Measurements from ENCODE around the gene SHE. TPM values are rescaled to one million over a fixed set of nuclear protein-coding genes. Genes with fewer than 3 reads are reported as not detected.

SHE gene
- total RNA-seq, 6 experiments from 2014 or later: 4.0 to 5.6 (median 4.7) TPM

DNA sequence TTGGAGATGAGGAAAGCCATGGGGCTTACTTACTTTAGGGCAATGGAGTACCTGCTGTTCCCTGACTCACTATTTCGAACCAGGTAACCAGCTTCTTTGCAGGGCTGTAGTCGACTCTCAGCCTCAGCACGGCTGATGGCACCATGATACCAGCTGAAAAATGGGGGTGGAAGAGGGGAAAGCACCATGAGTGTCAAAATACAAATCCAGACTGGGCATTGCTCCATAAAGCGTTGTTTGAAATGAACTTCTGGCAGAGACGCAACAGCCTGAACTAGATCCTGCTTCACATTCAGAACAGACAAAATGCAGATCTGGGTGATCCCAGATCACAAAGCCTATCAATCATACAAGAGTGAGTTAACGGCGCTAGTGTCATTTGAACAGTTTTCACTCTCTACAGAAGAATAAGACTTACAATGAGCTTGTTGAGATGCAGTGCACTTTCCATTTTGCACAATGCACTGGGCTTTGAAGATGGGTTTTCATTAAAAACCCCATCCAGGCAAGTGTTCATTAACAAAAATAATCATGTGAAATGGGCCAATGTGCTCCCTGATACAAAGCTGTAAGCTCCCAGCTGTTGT lies 16.2 kb downstream of the SHE start:
- intact Hi-C loops (cut with DNase I): no loop called here
- H3K27ac ChIP-seq: no peak overlapping the region
- no peaks in the 10 kb centered on the region for H3K9me3 ChIP-seq

DNA sequence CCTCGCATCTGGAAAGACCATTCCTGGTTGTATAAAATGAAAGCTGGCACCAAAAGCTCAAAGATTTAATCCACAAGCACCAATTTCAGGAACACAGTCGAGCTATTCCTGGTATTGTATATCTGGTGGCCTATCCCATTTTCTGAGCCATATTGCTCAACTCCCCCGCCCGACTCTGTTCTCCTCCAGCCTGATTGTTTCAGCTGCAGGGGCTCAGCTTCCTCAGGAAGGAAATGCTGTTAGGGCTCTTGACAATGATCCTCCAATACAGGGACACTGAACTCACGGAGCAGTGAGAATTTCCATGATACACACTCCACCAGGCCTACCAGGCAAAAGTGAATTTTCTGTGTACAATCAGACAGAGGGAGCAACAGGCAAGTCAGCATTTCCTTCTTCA lies 17.1 kb downstream of the SHE start:
- Histone ChIP-seq H3K36me3 (no peaks in the 10 kb centered on the region), H3K9me3 (no peaks in the 10 kb centered on the region), H3K27me3 (no peaks in the 10 kb centered on the region), H3K4me3 (no peak overlapping the region), H3K27ac (no peak overlapping the region), H3K4me1 (peaks cover 0 to 12% (median 5%) of the 10 kb centered on the region in 4 donors)
- intact Hi-C loops (cut with DNase I): no loop called here
- no peak for TF ChIP-seq POLR2A (IDR thresholded peaks at IDR 0.05)
- TF ChIP-seq, protein P1, sequence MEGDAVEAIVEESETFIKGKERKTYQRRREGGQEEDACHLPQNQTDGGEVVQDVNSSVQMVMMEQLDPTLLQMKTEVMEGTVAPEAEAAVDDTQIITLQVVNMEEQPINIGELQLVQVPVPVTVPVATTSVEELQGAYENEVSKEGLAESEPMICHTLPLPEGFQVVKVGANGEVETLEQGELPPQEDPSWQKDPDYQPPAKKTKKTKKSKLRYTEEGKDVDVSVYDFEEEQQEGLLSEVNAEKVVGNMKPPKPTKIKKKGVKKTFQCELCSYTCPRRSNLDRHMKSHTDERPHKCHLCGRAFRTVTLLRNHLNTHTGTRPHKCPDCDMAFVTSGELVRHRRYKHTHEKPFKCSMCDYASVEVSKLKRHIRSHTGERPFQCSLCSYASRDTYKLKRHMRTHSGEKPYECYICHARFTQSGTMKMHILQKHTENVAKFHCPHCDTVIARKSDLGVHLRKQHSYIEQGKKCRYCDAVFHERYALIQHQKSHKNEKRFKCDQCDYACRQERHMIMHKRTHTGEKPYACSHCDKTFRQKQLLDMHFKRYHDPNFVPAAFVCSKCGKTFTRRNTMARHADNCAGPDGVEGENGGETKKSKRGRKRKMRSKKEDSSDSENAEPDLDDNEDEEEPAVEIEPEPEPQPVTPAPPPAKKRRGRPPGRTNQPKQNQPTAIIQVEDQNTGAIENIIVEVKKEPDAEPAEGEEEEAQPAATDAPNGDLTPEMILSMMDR (IDR thresholded peaks at IDR 0.05): no peak
- peak; percentile 66 to 83 (median 75) for ATAC-seq
- WGBS (ENCODE audit: insufficient coverage, low coverage, low lambda C conversion rate, missing lambda C conversion rate): 59% methylated on average over 5 of the region's 5 CpGs
- DNase-seq: peak in 1 of 3 donors; percentile 39

More for the DNA sequence above, 16.2 kb downstream of the SHE start:
- H3K4me1 ChIP-seq: peaks cover 0 to 12% (median 5%) of the 10 kb centered on the region in 4 donors
- H3K36me3 ChIP-seq: no peaks in the 10 kb centered on the region
- H3K27me3 ChIP-seq: no peaks in the 10 kb centered on the region
- H3K4me3 ChIP-seq: no peak overlapping the region
- DNase-seq: peak in 1 of 3 donors; percentile 69
- ATAC-seq: peak; percentile 66 to 80 (median 75)
- WGBS (ENCODE audit: insufficient coverage, low coverage, low lambda C conversion rate, missing lambda C conversion rate): 24% methylated on average over 7 of the region's 7 CpGs
- no peak for TF ChIP-seq POLR2A (IDR thresholded peaks at IDR 0.05)
- TF ChIP-seq, protein P1 (IDR thresholded peaks at IDR 0.05): no peak

DNA sequence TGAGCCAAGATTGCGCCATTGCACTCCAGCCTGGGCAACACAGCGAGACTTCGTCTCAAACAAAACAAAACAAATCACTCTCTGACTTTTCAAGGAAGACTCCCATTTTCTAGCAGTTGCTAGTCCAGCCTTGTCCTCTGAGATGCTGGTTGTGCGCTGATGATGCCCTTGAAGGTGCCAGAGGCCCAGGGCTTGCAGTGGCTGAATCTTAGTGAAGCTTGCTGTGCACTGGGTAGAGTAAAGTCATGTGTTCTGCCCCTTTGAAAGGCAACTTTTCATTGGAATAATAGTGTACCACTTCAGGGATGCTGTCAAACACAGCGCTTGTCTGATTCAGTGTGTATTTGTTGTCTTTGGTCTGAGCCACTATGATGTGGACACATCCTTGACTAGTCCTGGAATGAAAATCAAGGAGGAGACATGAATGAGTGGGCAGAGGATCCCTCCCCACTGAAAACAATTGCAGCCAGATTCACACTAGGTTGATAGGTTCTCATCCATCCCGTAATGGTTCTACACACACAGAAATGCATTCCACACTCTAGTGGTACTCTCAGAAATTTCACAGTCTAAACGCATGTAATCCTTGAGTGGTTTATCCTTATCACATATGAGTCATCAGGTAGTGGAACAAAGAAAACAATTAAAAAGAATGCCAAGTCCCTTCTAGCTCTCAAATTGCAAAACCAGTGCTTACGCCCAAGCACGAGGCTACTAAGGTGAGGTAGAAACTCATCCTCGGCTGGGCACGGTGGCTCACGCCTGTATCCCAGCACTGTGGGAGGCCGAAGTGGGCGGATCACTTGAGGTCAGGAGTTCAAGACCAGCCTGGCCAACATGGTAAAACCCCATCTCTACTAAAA lies 18.0 kb downstream of the SHE start:
- peak in 2 of 4 donors; percentile 9 to 53 for ATAC-seq
- no peaks in the 10 kb centered on the region for H3K27me3 ChIP-seq
- WGBS (ENCODE audit: insufficient coverage, low coverage, low lambda C conversion rate, missing lambda C conversion rate): 67% methylated on average over 7 of the region's 14 CpGs
- no peaks in the 10 kb centered on the region for H3K36me3 ChIP-seq
- DNase-seq: no peak
- peaks cover 0 to 20% (median 5%) of the 10 kb centered on the region in 4 donors for H3K4me1 ChIP-seq
- intact Hi-C loops (cut with DNase I): no loop called here
- no peak overlapping the region for H3K27ac ChIP-seq
- no peaks in the 10 kb centered on the region for H3K9me3 ChIP-seq
- TF ChIP-seq, protein P1 (IDR thresholded peaks at IDR 0.05): no peak
- TF ChIP-seq POLR2A (IDR thresholded peaks at IDR 0.05): no peak
- no peak overlapping the region for H3K4me3 ChIP-seq

DNA sequence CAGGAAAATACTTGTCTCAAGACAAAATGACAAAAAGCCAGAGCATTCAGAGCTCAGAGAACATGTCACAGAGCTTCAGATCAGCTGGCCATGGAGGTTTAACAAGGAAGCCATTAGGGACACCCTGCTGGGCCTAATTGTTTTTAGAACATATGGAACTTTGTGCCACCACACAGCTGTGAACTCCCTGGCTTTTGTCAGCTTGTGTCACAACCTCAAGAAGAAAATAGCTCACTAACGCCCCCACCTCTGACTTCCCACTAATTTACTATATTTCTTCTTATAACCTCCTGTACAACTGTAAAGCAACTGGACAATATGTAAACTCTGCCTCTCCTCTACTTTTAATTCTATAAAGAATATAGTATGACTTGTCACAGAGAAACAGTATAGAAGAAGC lies 21.2 kb downstream of the SHE start:
- Histone ChIP-seq H3K4me3 (no peak overlapping the region), H3K27me3 (no peaks in the 10 kb centered on the region), H3K9me3 (no peaks in the 10 kb centered on the region), H3K36me3 (no peaks in the 10 kb centered on the region), H3K27ac (no peak overlapping the region), H3K4me1 (peaks cover 0 to 16% (median 4%) of the 10 kb centered on the region in 4 donors)
- intact Hi-C loops (cut with DNase I): no loop called here
- TF ChIP-seq POLR2A (IDR thresholded peaks at IDR 0.05): no peak
- TF ChIP-seq, protein P1 (IDR thresholded peaks at IDR 0.05): no peak
- ATAC-seq: no peak
- peak in 1 of 3 donors; percentile 30 for DNase-seq
- WGBS (ENCODE audit: insufficient coverage, low coverage, low lambda C conversion rate, missing lambda C conversion rate): 38% methylated on average over 1 of the region's 1 CpG

All from right lobe of liver (tissue), 6 donors.